ENCODE data around the gene IGSF11. TPM values are rescaled to one million over a fixed set of nuclear protein-coding genes. Genes with fewer than 3 reads are reported as not detected.
A peak's percentile ranks its signal among the peaks of the same experiment; 100 is the strongest.

IGSF11 gene
- total and polyA plus RNA-seq, 4 experiments from 2014 or later: 0.22 to 0.44 TPM; not detected in 2

GRCh38 chr3:119062892-119063291, 28.2 kb upstream of the IGSF11 start:
- ChIA-PET CTCF (ENCODE audit: partially characterized antibody) (interaction anchor here (1.5 kb wide), 1 partner anchor 179 kb away, joined by 3 read pairs; no protein-coding TSS in a partner anchor), POLR2A (ENCODE audit: partially characterized antibody) (no interaction called here)
- Mint-ChIP-seq H3K27me3 (peaks cover 5% of the 10 kb centered on the region in 2 donors), H3K36me3 (no peaks in the 10 kb centered on the region), H3K27ac (no peak overlapping the region), H3K9me3 (peaks cover 0 to 1% (median 0%) of the 10 kb centered on the region in 8 donors), H3K4me1 (no peaks in the 10 kb centered on the region), H3K4me3 (no peak overlapping the region)
- H3K9me3 ChIP-seq (ENCODE audit: control insufficient read depth in 1 of 2, low read length in 2 of 2): no peaks in the 10 kb centered on the region
- no peak overlapping the region for H3K27ac ChIP-seq (ENCODE audit: low read depth, low read length)
- no peak for DNase-seq
- intact Hi-C loops (cut with micrococcal nuclease): no loop called here
- no peaks in the 10 kb centered on the region for H3K27me3 ChIP-seq (ENCODE audit: insufficient read depth, low read length)
- H3K4me3 ChIP-seq (ENCODE audit: low read length in 2 of 2): no peak overlapping the region
- no peaks in the 10 kb centered on the region for H3K36me3 ChIP-seq (ENCODE audit: insufficient read depth, low read length)
- no peaks in the 10 kb centered on the region for H3K4me1 ChIP-seq (ENCODE audit: insufficient read depth, low read length)

DNA sequence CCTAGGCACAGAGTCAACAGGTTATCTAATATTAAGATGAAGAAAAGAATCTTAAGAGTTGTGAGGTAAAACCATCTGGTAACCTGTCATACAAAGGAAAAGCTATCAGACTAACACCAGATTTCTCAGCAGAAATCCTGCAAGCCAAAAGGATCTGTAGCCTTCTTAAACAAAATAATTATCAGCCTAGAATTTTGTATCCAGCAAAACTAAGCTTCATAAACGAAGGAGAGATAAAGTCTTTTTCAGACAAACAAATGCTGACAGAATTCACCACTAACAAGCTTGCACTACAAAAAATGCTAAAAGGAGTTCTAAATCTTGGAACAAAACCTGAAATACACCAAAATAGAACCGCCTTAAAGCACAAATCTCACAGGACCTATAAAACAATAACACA, 9.9 kb upstream of the IGSF11 start:
- H3K9me3 ChIP-seq (ENCODE audit: control insufficient read depth in 1 of 2, low read length in 2 of 2): no peaks in the 10 kb centered on the region
- H3K4me3 Mint-ChIP-seq: no peak overlapping the region
- peaks cover 0 to 5% of the 10 kb centered on the region in 2 donors for H3K36me3 Mint-ChIP-seq
- intact Hi-C loops (cut with micrococcal nuclease): no loop called here
- no peaks in the 10 kb centered on the region for H3K4me1 Mint-ChIP-seq
- H3K27ac ChIP-seq (ENCODE audit: low read depth, low read length): no peak overlapping the region
- ChIA-PET POLR2A (ENCODE audit: partially characterized antibody) (no interaction called here), CTCF (ENCODE audit: partially characterized antibody) (interaction anchor here (3.2 kb wide), 1 partner anchor 10 kb away, joined by 16 read pairs; the partner anchor contains the start of gene IGSF11)
- no peak overlapping the region for H3K4me3 ChIP-seq (ENCODE audit: low read length in 2 of 2)
- H3K27ac Mint-ChIP-seq: no peak overlapping the region
- H3K36me3 ChIP-seq (ENCODE audit: insufficient read depth, low read length): no peaks in the 10 kb centered on the region
- H3K27me3 ChIP-seq (ENCODE audit: insufficient read depth, low read length): no peaks in the 10 kb centered on the region
- peaks cover 7 to 14% of the 10 kb centered on the region in 2 donors for H3K27me3 Mint-ChIP-seq
- DNase-seq: no peak
- H3K4me1 ChIP-seq (ENCODE audit: insufficient read depth, low read length): no peaks in the 10 kb centered on the region
- H3K9me3 Mint-ChIP-seq: peaks cover 0 to 23% (median 17%) of the 10 kb centered on the region in 8 donors

GRCh38 chr3:119042162-119042561, 7.5 kb upstream of the IGSF11 start:
- H3K4me3 Mint-ChIP-seq: no peak overlapping the region
- DNase-seq: no peak
- Histone ChIP-seq H3K27me3 (ENCODE audit: insufficient read depth, low read length) (peaks cover 4% of the 10 kb centered on the region), H3K4me1 (ENCODE audit: insufficient read depth, low read length) (no peaks in the 10 kb centered on the region), H3K27ac (ENCODE audit: low read depth, low read length) (no peak overlapping the region), H3K9me3 (ENCODE audit: control insufficient read depth in 1 of 2, low read length in 2 of 2) (no peaks in the 10 kb centered on the region), H3K36me3 (ENCODE audit: insufficient read depth, low read length) (no peaks in the 10 kb centered on the region), H3K4me3 (ENCODE audit: low read length in 2 of 2) (no peak overlapping the region)
- CTCF ChIA-PET (ENCODE audit: partially characterized antibody): interaction anchor here (0.5 to 3.2 kb wide), 3 partner anchors 8 to 157 kb away, joined by 3 to 16 read pairs (median 7); partner anchors contain the start of gene IGSF11
- H3K9me3 Mint-ChIP-seq: peaks cover 0 to 23% (median 17%) of the 10 kb centered on the region in 8 donors
- POLR2A ChIA-PET (ENCODE audit: partially characterized antibody): no interaction called here
- H3K36me3 Mint-ChIP-seq: peaks cover 0 to 5% of the 10 kb centered on the region in 2 donors
- H3K27me3 Mint-ChIP-seq: peaks cover 18 to 29% of the 10 kb centered on the region in 2 donors
- H3K27ac Mint-ChIP-seq: no peak overlapping the region
- intact Hi-C loops (cut with micrococcal nuclease): no loop called here
- no peaks in the 10 kb centered on the region for H3K4me1 Mint-ChIP-seq

DNA sequence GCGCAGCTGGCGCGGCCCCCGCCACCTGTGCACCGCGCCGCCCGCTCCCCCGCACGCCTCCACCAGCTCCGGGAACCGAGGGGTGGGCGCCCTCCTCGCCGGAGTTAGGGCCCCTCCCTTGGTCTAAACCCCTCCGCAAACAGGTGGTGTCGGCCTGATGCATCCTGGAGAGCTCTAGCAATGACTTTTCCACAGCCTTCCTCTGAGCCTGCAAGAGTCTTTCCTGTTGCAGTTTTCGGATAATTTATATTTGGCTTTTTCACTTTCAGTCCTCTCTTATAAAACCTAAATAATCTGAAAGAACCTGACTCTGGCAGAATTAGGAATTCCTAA, 334 bp upstream of the IGSF11 start:
- Mint-ChIP-seq H3K27ac (no peak overlapping the region), H3K36me3 (no peaks in the 10 kb centered on the region), H3K27me3 (peaks cover 21 to 41% of the 10 kb centered on the region in 2 donors), H3K4me3 (peak overlapping the region; percentile 69 to 83 (median 78)), H3K4me1 (peaks cover 0 to 11% (median 4%) of the 10 kb centered on the region in 4 donors), H3K9me3 (peaks cover 0 to 4% (median under 1%) of the 10 kb centered on the region in 8 donors)
- CTCF ChIA-PET (ENCODE audit: partially characterized antibody): interaction anchor here (0.8 to 7.8 kb wide), 26 partner anchors 9 to 206 kb away, joined by 3 to 439 read pairs (median 5); partner anchors contain the start of gene B4GALT4
- Histone ChIP-seq H3K4me3 (ENCODE audit: low read length in 2 of 2) (peak overlapping the region in 1 of 2 donors; percentile 51), H3K27ac (ENCODE audit: low read depth, low read length) (no peak overlapping the region), H3K36me3 (ENCODE audit: insufficient read depth, low read length) (no peaks in the 10 kb centered on the region), H3K4me1 (ENCODE audit: insufficient read depth, low read length) (peaks cover 4% of the 10 kb centered on the region), H3K9me3 (ENCODE audit: control insufficient read depth in 1 of 2, low read length in 2 of 2) (no peaks in the 10 kb centered on the region), H3K27me3 (ENCODE audit: insufficient read depth, low read length) (peaks cover 15% of the 10 kb centered on the region)
- no peak for DNase-seq
- POLR2A ChIA-PET (ENCODE audit: partially characterized antibody): interaction anchor here (1.1 to 2.4 kb wide), 3 partner anchors 79 to 153 kb away, joined by 3 to 9 read pairs (median 3); no protein-coding TSS in a partner anchor
- intact Hi-C loops (cut with micrococcal nuclease): loop anchor here (1.0 kb wide), 1 partner anchor 206 kb away; no protein-coding TSS in a partner anchor

DNA sequence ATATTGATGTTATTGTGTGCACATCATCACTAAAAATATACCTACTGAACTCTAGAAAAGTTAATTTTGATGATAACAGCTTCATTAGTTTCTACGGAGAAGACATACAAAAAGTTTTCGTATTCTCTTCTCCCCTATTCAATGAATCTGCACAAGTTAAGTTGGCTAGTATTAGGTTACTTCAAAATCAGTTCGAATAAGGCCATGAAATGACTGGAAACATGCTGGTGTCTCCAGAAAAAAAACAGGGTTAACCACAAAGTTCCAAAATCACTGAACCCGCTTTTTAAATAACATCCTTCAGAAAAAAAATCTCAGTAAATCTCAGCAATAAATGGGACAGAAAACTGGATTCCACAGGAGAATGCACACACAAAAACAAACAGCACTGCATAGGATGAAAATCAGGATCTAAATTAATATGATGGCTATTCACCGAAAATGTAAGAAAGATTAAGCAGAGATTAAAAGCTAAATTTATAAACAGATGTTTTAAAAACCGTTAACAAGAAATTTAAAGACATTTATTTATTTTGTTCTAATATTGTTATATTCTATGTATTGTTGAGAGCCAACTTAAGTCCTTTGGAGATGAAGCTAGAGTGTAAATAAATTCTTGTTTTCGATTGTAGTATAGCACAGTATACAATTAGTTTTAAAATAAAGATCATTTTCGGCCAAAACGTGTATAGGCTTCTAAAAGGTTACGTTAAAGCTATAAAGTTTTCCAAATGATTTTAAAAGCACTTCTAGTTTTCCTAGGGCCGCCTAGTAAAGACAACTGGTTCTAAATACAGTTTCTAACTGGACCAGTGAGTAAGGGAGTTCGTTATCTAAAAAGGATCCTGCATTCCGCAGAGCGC, 1.0 kb downstream of the IGSF11 start:
- H3K27me3 Mint-ChIP-seq: peaks cover 14 to 32% of the 10 kb centered on the region in 2 donors
- DNase-seq: no peak
- ChIA-PET POLR2A (ENCODE audit: partially characterized antibody) (interaction anchor here (0.6 to 2.4 kb wide), 3 partner anchors 78 to 187 kb away, joined by 3 to 9 read pairs (median 3); no protein-coding TSS in a partner anchor), CTCF (ENCODE audit: partially characterized antibody) (interaction anchor here (0.8 to 7.8 kb wide), 22 partner anchors 9 to 647 kb away, joined by 3 to 439 read pairs (median 4); partner anchors contain the start of gene B4GALT4)
- H3K27ac Mint-ChIP-seq: no peak overlapping the region
- peak overlapping the region; percentile 80 to 93 (median 86) for H3K4me3 Mint-ChIP-seq
- Histone ChIP-seq H3K27ac (ENCODE audit: low read depth, low read length) (no peak overlapping the region), H3K4me1 (ENCODE audit: insufficient read depth, low read length) (peaks cover 4% of the 10 kb centered on the region), H3K4me3 (ENCODE audit: low read length in 2 of 2) (peak overlapping the region in 1 of 2 donors; percentile 51), H3K9me3 (ENCODE audit: control insufficient read depth in 1 of 2, low read length in 2 of 2) (no peaks in the 10 kb centered on the region), H3K36me3 (ENCODE audit: insufficient read depth, low read length) (no peaks in the 10 kb centered on the region), H3K27me3 (ENCODE audit: insufficient read depth, low read length) (peaks cover 15% of the 10 kb centered on the region)
- H3K4me1 Mint-ChIP-seq: peaks cover 0 to 11% (median 4%) of the 10 kb centered on the region in 4 donors
- no peaks in the 10 kb centered on the region for H3K36me3 Mint-ChIP-seq
- intact Hi-C loops (cut with micrococcal nuclease): loop anchor here (1.0 to 5.0 kb wide), 3 partner anchors 65 to 149 kb away; no protein-coding TSS in a partner anchor
- H3K9me3 Mint-ChIP-seq: no peaks in the 10 kb centered on the region

- DNase-seq: no peak
- intact Hi-C loops (cut with micrococcal nuclease): no loop called here
- no peak overlapping the region for H3K27ac Mint-ChIP-seq
- no peak overlapping the region for H3K27ac ChIP-seq (ENCODE audit: low read depth, low read length)
- H3K4me1 Mint-ChIP-seq: no peaks in the 10 kb centered on the region
- CTCF ChIA-PET (ENCODE audit: partially characterized antibody): interaction anchor here (1.8 to 3.5 kb wide), 2 partner anchors 9 to 141 kb away, joined by 9 to 15 read pairs; partner anchors contain the start of gene IGSF11
- POLR2A ChIA-PET (ENCODE audit: partially characterized antibody): no interaction called here
- no peak overlapping the region for H3K4me3 Mint-ChIP-seq
- no peaks in the 10 kb centered on the region for H3K27me3 ChIP-seq (ENCODE audit: insufficient read depth, low read length)
- H3K9me3 ChIP-seq (ENCODE audit: control insufficient read depth in 1 of 2, low read length in 2 of 2): no peaks in the 10 kb centered on the region
- H3K9me3 Mint-ChIP-seq: no peaks in the 10 kb centered on the region
- H3K36me3 ChIP-seq (ENCODE audit: insufficient read depth, low read length): no peaks in the 10 kb centered on the region
- peaks cover 0 to 1% of the 10 kb centered on the region in 2 donors for H3K27me3 Mint-ChIP-seq
- H3K4me3 ChIP-seq (ENCODE audit: low read length in 2 of 2): no peak overlapping the region
- no peaks in the 10 kb centered on the region for H3K36me3 Mint-ChIP-seq
- no peaks in the 10 kb centered on the region for H3K4me1 ChIP-seq (ENCODE audit: insufficient read depth, low read length)
These were observed 9.4 kb downstream of the IGSF11 start for GRCh38 chr3:119025171-119025795.

Data from CD4-positive, alpha-beta memory T cell (primary cell).